H1 (cell line): Measurements from ENCODE around the gene SLC13A3. TPM values are rescaled to one million over a fixed set of nuclear protein-coding genes. Genes with fewer than 3 reads are reported as not detected.

Experiments used
- CTCF ChIA-PET: fragments of 300-600 bp; sonication (Branson Sonifier 250); formaldehyde crosslinking; loops from one replicate; lab custom pipeline; 2021; ENCODE audit not compliant: partially characterized antibody; lab: Charles Lee
- POLR2A ChIA-PET: fragments of 300-600 bp; sonication (Branson Sonifier 250); formaldehyde crosslinking; loops from one replicate; lab custom pipeline; 2021; ENCODE audit warnings: inconsistent platforms; ENCODE audit not compliant: partially characterized antibody; lab: Charles Lee
- DNase-seq, 2 experiments: peaks; one replicate each; pipeline versions ENCODE4 v3.0.0 to v3.0.0-alpha.2; 2010 to 2022; ENCODE audit warnings: low spot score in 2 of 2, low read depth in 1 of 2, mixed read lengths in 1 of 2
- FAIRE-seq: peaks from 2 replicates; lab custom pipeline; 2011; peaks lifted over from hg19 to GRCh38; lab: Jason Lieb, UNC
- H2AFZ ChIP-seq: 2 replicates; pipeline ENCODE4 v1.8.1; 2012; ENCODE audit warnings: low read length, inconsistent platforms
- H2AK5ac ChIP-seq: 2 replicates; pipeline ENCODE4 v1.6.1; 2013; ENCODE audit warnings: low read depth, low read length
- H2BK120ac ChIP-seq: replicated peaks from 2 replicates; pipeline ENCODE3; 2013; ENCODE audit warnings: low read depth, low read length, inconsistent platforms
- H2BK12ac ChIP-seq: 2 replicates; pipeline ENCODE4 v1.6.1; 2013; ENCODE audit warnings: low read depth, low read length
- H2BK15ac ChIP-seq: 2 replicates; pipeline ENCODE4 v1.6.1; 2013; ENCODE audit warnings: low read length
- H2BK20ac ChIP-seq: 2 replicates; pipeline ENCODE4 v1.6.1; 2013; ENCODE audit warnings: low read length
- H2BK5ac ChIP-seq: 2 replicates; pipeline ENCODE4 v1.6.1; 2013; ENCODE audit warnings: low read depth, low read length
- H3K14ac ChIP-seq: 2 replicates; pipeline ENCODE4 v1.6.1; 2013; ENCODE audit warnings: inconsistent platforms; ENCODE audit not compliant: insufficient read length
- H3K18ac ChIP-seq: 2 replicates; pipeline ENCODE4 v1.6.1; 2013; ENCODE audit warnings: low read length; ENCODE audit errors: extremely low read depth
- H3K23ac ChIP-seq: 2 replicates; pipeline ENCODE4 v1.6.1; 2013; ENCODE audit warnings: inconsistent platforms; ENCODE audit not compliant: insufficient read length
- H3K23me2 ChIP-seq: 2 replicates; pipeline ENCODE4 v1.6.1; 2013; ENCODE audit warnings: low read depth, low read length
- H3K27ac ChIP-seq: 2 replicates; pipeline ENCODE4 v1.6.1; 2011; ENCODE audit warnings: low read depth, low read length, inconsistent platforms
- H3K27me3 ChIP-seq, 4 experiments: replicated peaks in 1 of 4; 1 replicate in 1 of 4; 2 replicates in 3 of 4; pipeline versions ENCODE4 v1.6.1 to v1.8.1; 2011 to 2013; ENCODE audit warnings: low read length in 3 of 4, mild to moderate bottlenecking in 3 of 4, inconsistent platforms in 2 of 4, mixed read lengths in 2 of 4, moderate library complexity in 1 of 4; ENCODE audit not compliant: control insufficient read depth in 3 of 4, insufficient read depth in 3 of 4; ENCODE audit errors: extremely low read depth in 1 of 4
- H3K36me3 ChIP-seq, 4 experiments: 2 replicates each; pipeline versions ENCODE4 v1.6.1 to v1.8.1; 2011 to 2013; ENCODE audit warnings: mild to moderate bottlenecking in 4 of 4, low read length in 3 of 4, moderate library complexity in 2 of 4, control low read depth in 1 of 4, inconsistent platforms in 1 of 4; ENCODE audit not compliant: insufficient read depth in 4 of 4, control insufficient read depth in 2 of 4
- H3K4ac ChIP-seq: replicated peaks from 2 replicates; pipeline ENCODE3; 2013; ENCODE audit warnings: low read length, low read depth, mixed read lengths, inconsistent platforms; ENCODE audit not compliant: insufficient read length
- H3K4me1 ChIP-seq, 4 experiments: replicated peaks in 1 of 4; 1 replicate in 1 of 4; 2 replicates in 3 of 4; pipeline versions ENCODE4 v1.6.1 to v1.8.1; 2011 to 2013; ENCODE audit warnings: low read length in 3 of 4, inconsistent platforms in 2 of 4, mixed read lengths in 1 of 4; ENCODE audit not compliant: insufficient read depth in 4 of 4, control insufficient read depth in 3 of 4
- H3K4me2 ChIP-seq, 2 experiments: 2 replicates each; pipeline versions ENCODE4 v1.6.1 to v1.8.1; 2011 to 2013; ENCODE audit warnings: low read depth in 2 of 2, low read length in 2 of 2, control low read depth in 1 of 2, inconsistent platforms in 1 of 2, mild to moderate bottlenecking in 1 of 2; ENCODE audit not compliant: insufficient read depth in 1 of 2
- H3K4me3 ChIP-seq, 4 experiments: fragments of 200-600, 300-600 bp in 1 of 4; sonication (generic), shearing (Covaris generic), sonication (Bioruptor Twin) in 1 of 4; 2 replicates each; pipeline versions ENCODE4 v1.5.1 to v1.8.1; 2011 to 2016; ENCODE audit warnings: low read length in 4 of 4, low read depth in 3 of 4, control low read depth in 2 of 4, inconsistent platforms in 2 of 4, mild to moderate bottlenecking in 2 of 4, mixed read lengths in 1 of 4, moderate library complexity in 1 of 4; ENCODE audit not compliant: insufficient read depth in 2 of 4; ENCODE audit errors: extremely low read depth in 1 of 4
- H3K56ac ChIP-seq: replicated peaks from 2 replicates; pipeline ENCODE3; 2013; ENCODE audit warnings: low read depth, mild to moderate bottlenecking, mixed read lengths, low read length, inconsistent platforms; ENCODE audit not compliant: insufficient read length
- H3K79me1 ChIP-seq: 2 replicates; pipeline ENCODE4 v1.6.1; 2013; ENCODE audit warnings: low read depth, low read length, control low read depth
- H3K79me2 ChIP-seq, 2 experiments: 2 replicates each; pipeline versions ENCODE4 v1.6.1 to v1.8.1; 2012 to 2013; ENCODE audit warnings: low read length in 2 of 2, mild to moderate bottlenecking in 2 of 2, inconsistent platforms in 1 of 2; ENCODE audit not compliant: insufficient read depth in 2 of 2, control insufficient read depth in 1 of 2
- H3K9ac ChIP-seq, 4 experiments: replicated peaks in 1 of 4; 1 replicate in 1 of 4; 2 replicates in 3 of 4; pipeline versions ENCODE4 v1.6.1 to v1.8.1; 2011 to 2013; ENCODE audit warnings: low read depth in 3 of 4, low read length in 3 of 4, control low read depth in 2 of 4, mild to moderate bottlenecking in 2 of 4, moderate library complexity in 2 of 4, inconsistent platforms in 1 of 4; ENCODE audit errors: extremely low read depth in 1 of 4
- H3K9me3 ChIP-seq, 2 experiments: 2 replicates each; pipeline versions ENCODE4 v1.6.1 to v1.8.1; 2012 to 2013; ENCODE audit warnings: mild to moderate bottlenecking in 2 of 2, moderate library complexity in 2 of 2, control low read depth in 1 of 2, inconsistent platforms in 1 of 2, low read depth in 1 of 2, low read length in 1 of 2, mixed read lengths in 1 of 2; ENCODE audit not compliant: insufficient read depth in 2 of 2
- H4K20me1 ChIP-seq, 2 experiments: replicated peaks in 1 of 2; 2 replicates each; pipeline versions ENCODE3 to v1.8.1; 2011 to 2013; ENCODE audit warnings: inconsistent platforms in 2 of 2, low read length in 2 of 2, mild to moderate bottlenecking in 1 of 2; ENCODE audit not compliant: insufficient read depth in 2 of 2, control insufficient read depth in 1 of 2
- H4K5ac ChIP-seq: 2 replicates; pipeline ENCODE4 v1.6.1; 2013; ENCODE audit warnings: low read length, low read depth, mixed read lengths, inconsistent platforms; ENCODE audit not compliant: insufficient read length
- H4K8ac ChIP-seq: 2 replicates; pipeline ENCODE4 v1.8.0; 2013; ENCODE audit warnings: mild to moderate bottlenecking, moderate library complexity, low read length, inconsistent platforms; ENCODE audit not compliant: insufficient read depth; ENCODE audit errors: extremely low read depth
- H4K91ac ChIP-seq: replicated peaks from 2 replicates; pipeline ENCODE3; 2013; ENCODE audit warnings: low read length, mixed read lengths, inconsistent platforms; ENCODE audit not compliant: insufficient read length
- KDM1A ChIP-seq: fragments of 200-600, 300-600 bp; sonication (generic); IDR thresholded peaks from 2 replicates; pipeline ENCODE4 v1.7.1; 2016; ENCODE audit warnings: mild to moderate bottlenecking, low read length, borderline replicate concordance
- TCF12 ChIP-seq: IDR thresholded peaks from 2 replicates; pipeline ENCODE4 v1.6.1; 2011; ENCODE audit warnings: low read depth, mild to moderate bottlenecking, low read length
- WGBS, 2 experiments: shearing (Covaris generic) in 1 of 2; methylation state at CpG; one replicate each; pipeline versions ENCODE4 v1.1.6 to v1.1.7; 2013 to 2015; ENCODE audit warnings: low lambda C conversion rate in 2 of 2, mixed read lengths in 2 of 2, inconsistent platforms in 1 of 2, low coverage in 1 of 2, missing lambda C conversion rate in 1 of 2; ENCODE audit not compliant: insufficient replicate concordance in 2 of 2, insufficient coverage in 1 of 2, insufficient read length in 1 of 2; ENCODE audit errors: extremely low coverage in 1 of 2, missing lambda C conversion rate in 1 of 2; 5-methylcytosine and 5-hydroxymethylcytosine counted together
- polyA plus RNA-seq, 7 experiments: library from polyadenylated mRNA; depleted of rRNA in 3 of 7; stranded (reverse) in 5 of 7; unstranded in 2 of 7; fragments of >200 nt in 5 of 7; fragments of 200-250 nt in 2 of 7; gene quantifications; 1 replicate in 5 of 7; 2 replicates in 1 of 7; 4 replicates in 1 of 7; pipeline versions ENCODE4 v1.2.1 to v1.2.3, GENCODE V29; 2011 to 2013; ENCODE audit warnings: missing spikeins in 2 of 7, mixed read lengths in 2 of 7
- total RNA-seq: library from RNA; stranded (reverse); fragmentation: NEBNext Ultra II Directional; extraction: Animal tissue kit (Norgen Biotek cat#: 25700); gene quantifications from 2 replicates; pipeline ENCODE4 v1.2.1, GENCODE V29; 2021

The SLC13A3 gene
- total and polyA plus RNA-seq, 2 of the 8 experiments (the other 6 are each of a cell fraction or from before 2014, with no cell fraction given) = 9.4 to 12.6 TPM

GRCh38 chr20:46637427-46638133 is 13.7 kb downstream of the SLC13A3 start:
- Histone ChIP-seq H3K9ac (no peak overlapping the region), H2BK15ac (0 out of 2 replicates have a peak overlapping the region, but pooled peaks have one; percentile 46), H2AFZ (no peak overlapping the region), H2BK12ac (peak overlapping the region; percentile 50; the same call in 1 of the 2 replicates), H3K27me3 (no peaks in the 10 kb centered on the region), H4K5ac (no peak overlapping the region), H3K9me3 (no peaks in the 10 kb centered on the region), H3K4me2 (no peak overlapping the region), H3K23me2 (no peaks in the 10 kb centered on the region), H4K8ac (peak overlapping the region; percentile 28; the same call in 1 of the 2 replicates), H3K23ac (no peak overlapping the region), H3K18ac (no peak overlapping the region), H3K36me3 (no peaks in the 10 kb centered on the region)
- CTCF ChIA-PET = interaction anchor here (0.6 to 1.7 kb wide), 6 partner anchors 9 to 75 kb away, joined by 3 to 4 read pairs (median 3); partner anchors contain the start of gene SLC13A3
- FAIRE-seq = no peak
- TF ChIP-seq TCF12 = no peak
- peak; percentile 73 for TF ChIP-seq KDM1A
- TF ChIP-seq, all 59 proteins: peak for 1
- POLR2A ChIA-PET = interaction anchor here (0.7 to 1.0 kb wide), 5 partner anchors 8 to 709 kb away, joined by 3 to 4 read pairs (median 3); partner anchors contain the start of gene SLC13A3
- no peak for DNase-seq
- Histone ChIP-seq H3K4me1 (peaks cover 0 to 4% (median under 1%) of the 10 kb centered on the region in 4 experiments; a peak in 2 of 7 replicates), H3K27ac (no peak overlapping the region), H3K56ac (no peak overlapping the region), H3K79me2 (no peaks in the 10 kb centered on the region), H4K20me1 (no peaks in the 10 kb centered on the region), H3K14ac (no peak overlapping the region), H3K79me1 (no peaks in the 10 kb centered on the region), H2AK5ac (no peak overlapping the region), H3K4ac (no peak overlapping the region), H2BK5ac (no peak overlapping the region), H3K4me3 (no peak overlapping the region), H2BK20ac (no peak overlapping the region), H4K91ac (no peak overlapping the region), H2BK120ac (no peak overlapping the region)
- 80% methylated on average over 4 of the region's 4 CpGs; no CpG with 5 or more reads in 1 of the 2 experiments for WGBS, 2 experiments
